ENCODE results near the gene FAM209B.
"Not testable (repeated sequence)": the region's sequence is repeated elsewhere in the genome, so short reads cannot be mapped to it uniquely, and the experiment has no call there.

FAM209B gene, protein sequence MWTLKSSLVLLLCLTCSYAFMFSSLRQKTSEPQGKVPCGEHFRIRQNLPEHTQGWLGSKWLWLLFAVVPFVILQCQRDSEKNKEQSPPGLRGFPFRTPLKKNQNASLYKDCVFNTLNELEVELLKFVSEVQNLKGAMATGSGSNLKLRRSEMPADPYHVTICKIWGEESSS

GRCh38 chr20:56532946-56533345 lies at the start of gene FAM209B:
Gene FAM209B (plus strand): TSS chr20:56533246. CDS start chr20:56533342, 96 bp downstream.
- DNase-seq = not testable (repeated sequence)

DNA sequence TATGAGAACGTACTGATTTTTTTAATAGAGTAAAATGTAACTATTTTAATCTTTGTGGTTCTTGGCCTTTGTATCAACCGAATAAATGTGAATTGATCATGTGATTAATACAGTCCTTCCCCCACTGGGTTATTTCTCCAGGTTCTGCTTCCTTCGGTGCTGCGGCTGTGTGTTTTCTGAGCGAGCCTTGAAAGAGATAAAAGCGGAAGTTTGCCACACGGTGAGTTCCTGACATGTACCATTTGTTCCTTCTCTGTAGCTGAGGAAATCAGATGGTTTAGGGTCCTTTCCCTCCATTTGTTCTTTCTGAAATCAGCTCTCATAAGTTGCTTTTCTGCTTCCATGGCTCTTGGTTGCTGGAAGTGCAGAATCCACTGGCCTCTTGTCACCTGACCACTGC lies 49.1 kb upstream of the FAM209B start:
- no peak for DNase-seq

- DNase-seq = no peak
These were observed 45.8 kb upstream of the FAM209B start for GRCh38 chr20:56487216-56487615.

DNA sequence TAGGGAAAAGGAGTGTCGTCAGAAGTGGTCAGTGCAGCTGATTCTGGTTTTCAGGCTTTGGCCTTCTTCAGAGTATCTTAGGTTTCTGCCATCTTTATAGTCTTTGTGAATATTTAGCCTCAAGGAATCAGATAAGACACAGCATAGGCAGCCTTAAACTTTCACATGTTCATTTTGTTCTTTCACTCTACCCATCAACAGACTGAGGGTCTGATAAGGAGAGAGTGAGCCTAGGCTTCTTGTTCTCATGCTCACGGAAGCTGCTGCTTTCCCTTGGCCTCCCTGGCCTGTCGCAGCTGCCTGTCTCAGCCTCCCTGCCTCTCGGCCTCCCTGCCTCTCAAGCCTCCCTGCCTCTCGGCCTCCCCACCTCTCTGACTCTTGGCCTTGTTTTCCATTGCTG lies 44.5 kb upstream of the FAM209B start:
- no peak for DNase-seq

GRCh38 chr20:56501116-56501515 lies 31.9 kb upstream of the FAM209B start:
- DNase-seq = no peak

GRCh38 chr20:56503916-56504315 lies 29.1 kb upstream of the FAM209B start:
- DNase-seq = no peak

- no peak for DNase-seq
These were observed 28.6 kb upstream of the FAM209B start for GRCh38 chr20:56504373-56505005.

DNA sequence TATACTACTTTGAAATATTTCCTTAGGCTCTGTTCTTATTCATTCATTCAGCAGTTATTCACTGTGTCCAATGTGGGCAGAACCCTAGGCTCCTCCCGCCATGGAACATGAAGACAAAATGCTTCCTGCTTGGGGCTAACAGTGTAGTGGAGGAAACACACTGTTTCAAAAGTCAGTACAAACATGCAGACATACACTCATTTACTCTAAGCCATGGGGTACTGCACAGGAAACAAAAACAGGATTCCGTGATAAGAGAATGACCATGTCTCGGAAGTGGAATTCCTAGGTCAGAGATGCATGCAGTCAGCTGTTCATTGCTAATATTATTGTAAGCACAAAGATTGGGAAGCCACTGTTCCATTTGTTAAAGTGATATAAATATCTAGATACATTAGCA lies 26.9 kb upstream of the FAM209B start:
- DNase-seq = no peak

GRCh38 chr20:56511926-56512325 lies 21.1 kb upstream of the FAM209B start:
- no peak for DNase-seq

DNA sequence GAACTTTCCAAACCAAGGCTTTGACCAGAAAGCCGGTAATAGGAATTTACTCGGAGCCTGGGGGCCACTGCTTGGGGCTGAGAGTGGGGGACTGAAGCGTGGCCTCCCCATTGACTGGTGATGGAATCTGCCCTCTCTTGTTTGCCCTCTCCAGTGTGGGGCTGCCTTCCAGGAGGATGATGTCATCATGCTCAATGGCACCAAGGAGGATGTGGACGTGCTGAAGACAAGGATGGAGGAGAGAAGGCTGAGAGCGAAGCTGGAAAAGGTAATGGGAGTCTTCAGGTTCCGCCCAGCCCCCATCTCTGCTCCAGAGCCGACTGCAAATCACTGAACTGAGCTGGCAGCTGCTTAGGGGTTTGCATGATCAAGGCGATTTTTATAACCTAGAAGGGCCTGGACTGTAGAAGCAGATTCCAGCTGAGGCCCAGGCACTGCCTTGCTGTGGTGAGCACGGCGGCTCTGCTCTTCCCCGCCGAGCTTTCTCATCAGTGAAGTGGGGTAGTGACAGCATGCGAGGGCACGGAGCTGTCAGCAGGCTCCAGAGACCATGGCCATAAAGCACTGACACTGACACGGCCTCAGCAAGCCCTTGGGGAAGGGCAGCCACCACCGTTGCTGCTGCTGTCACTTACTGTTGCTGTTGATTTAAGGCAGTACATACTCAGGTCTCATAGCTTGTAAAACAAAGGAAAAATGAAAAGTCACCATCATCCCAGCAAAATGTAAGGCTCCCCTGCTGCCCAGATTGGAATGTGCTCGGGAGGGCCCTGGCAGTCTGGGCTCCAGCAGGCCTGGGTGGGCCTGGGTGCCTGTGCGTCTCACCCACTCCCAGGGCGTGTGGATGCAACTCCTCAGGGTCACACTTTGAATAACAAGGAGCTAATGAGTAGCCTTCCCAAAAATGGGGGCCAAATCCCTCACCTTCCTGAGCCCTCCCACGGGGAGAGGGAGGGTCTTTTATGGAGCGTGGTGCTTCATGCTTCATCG lies 19.6 kb upstream of the FAM209B start:
- DNase-seq = no peak

DNA sequence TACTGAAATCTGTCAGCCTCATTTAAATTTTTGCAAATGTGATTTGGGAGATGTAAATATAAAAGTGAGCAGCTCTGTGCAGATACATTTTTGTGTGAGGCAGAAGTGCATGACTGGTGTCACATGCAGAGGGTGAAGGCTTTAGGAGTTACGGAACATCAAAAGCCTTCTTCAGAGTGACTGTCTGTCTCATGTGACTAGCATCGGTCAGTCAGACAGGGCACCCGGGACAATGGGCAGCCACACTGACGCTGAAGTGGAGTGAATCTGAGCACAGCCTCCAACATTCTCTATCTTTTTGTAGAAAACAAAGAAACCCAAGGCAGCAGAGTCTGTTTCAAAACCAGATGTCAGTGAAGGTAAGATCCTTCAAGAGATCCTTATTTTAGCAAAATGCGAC lies 16.4 kb upstream of the FAM209B start:
- DNase-seq = no peak

DNA sequence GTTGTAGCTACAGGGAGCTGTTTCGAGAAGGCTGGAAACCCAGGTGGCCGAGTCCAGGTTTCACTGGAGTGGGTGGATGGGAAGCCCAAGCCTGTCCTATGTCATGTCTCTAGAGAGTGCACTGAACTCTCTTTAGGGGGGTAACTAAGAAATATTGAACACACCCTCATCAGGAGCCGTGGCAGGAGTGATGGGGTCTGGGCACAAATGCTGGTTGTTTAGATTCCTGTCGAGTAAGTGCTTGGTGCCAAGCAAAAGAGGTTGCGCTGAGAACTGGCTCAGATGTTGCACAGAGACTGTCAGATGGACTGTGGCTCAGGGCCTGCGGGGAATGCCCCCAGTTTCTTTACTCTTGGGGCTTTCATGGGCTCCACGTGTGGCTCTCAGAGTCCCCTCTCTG lies 15.8 kb upstream of the FAM209B start:
- DNase-seq = no peak

DNA sequence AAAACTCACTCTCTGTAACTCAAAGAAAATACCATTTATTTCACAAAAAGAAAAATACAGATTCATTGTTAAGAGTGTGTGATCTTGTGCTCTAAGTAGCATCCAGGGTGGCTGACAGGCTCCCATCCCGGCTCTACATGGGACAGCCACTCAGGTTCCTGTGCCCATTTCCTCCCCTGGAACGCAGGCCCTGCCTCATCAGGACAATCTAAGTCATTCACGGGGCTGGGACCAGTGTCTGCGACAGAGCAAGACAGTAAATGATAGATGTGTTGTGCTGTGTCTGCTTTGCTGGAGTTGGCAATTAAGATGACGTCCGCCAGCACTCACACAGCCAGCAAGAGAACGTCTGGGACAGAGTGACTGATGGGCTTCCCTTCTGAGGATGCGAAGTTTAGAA lies 15.4 kb upstream of the FAM209B start:
- DNase-seq = no peak

GRCh38 chr20:56518126-56518525 lies 14.9 kb upstream of the FAM209B start:
- no peak for DNase-seq

GRCh38 chr20:56518721-56519398 lies 14.2 kb upstream of the FAM209B start:
- DNase-seq = no peak

DNA sequence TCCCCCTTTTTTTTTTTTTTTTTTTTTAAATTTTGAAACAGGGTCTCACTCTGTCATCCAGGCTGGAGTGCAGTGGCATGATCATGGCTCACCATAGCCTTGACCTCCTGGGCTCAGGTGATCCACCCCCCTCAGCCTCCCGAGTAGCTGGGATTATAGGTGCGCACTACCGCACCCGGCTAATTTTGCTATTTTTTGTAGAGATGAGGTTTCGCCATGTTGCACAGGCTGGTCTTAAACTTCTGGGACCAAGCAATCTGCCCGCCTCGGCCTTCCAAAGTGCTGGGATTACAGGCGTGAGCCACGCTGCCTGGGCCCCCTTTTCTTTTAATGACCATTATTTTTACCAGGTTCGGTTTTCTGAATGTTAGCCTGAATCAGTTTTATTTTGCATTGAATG lies 13.5 kb upstream of the FAM209B start:
- no peak for DNase-seq

DNA sequence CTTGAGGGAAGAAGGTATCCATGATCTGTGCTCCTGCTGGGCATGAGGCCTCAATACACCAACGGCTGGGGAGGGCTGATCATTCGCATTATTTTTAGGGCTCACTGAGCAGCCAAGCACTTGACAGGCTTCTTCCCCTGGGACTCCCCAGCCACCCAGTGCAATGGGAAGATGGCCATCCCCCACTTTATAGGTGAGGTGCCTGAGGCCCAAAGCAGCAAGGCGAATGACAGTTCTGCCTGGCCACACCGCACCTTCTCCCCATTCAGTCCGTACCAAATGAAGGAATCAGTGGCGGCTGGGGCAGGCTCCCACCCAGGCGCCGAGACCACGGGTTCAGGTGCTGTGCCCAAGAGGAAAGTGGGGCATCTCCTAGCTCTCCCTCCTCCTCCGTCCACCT lies 12.9 kb upstream of the FAM209B start:
- no peak for DNase-seq

GRCh38 chr20:56520746-56521354 lies 12.2 kb upstream of the FAM209B start:
- not testable (repeated sequence) for DNase-seq

- no peak for DNase-seq
These were observed 10.7 kb upstream of the FAM209B start for GRCh38 chr20:56522311-56522710.

GRCh38 chr20:56524444-56524843 lies 8.6 kb upstream of the FAM209B start, which contains the start of gene FAM209A:
Gene FAM209A (plus strand): TSS chr20:56524744. CDS start chr20:56524809, 65 bp downstream.
- not testable (repeated sequence) for DNase-seq

- DNase-seq = no peak
These were observed 5.5 kb upstream of the FAM209B start for GRCh38 chr20:56527521-56527920.

DNA sequence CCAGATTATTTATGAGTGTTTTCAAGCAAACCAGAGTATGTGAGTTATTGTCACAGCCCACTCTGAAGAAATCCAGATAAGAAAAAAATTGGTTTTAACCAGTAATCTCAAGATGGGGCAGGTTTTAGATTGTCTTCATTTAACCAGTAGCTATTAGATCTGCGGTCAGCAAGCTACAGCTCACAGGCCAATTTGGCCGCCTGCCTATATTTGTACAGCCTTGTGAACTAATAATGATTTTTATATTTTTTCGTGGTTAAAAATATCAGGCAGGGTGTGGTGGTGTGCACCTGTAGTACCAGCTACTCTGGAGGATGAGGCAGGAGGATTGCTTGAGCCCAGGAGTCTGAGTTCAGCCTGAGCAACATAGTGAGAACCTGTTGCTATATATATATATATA lies 5.0 kb downstream of the FAM209B start:
- DNase-seq = no peak

GRCh38 chr20:56540415-56540814 lies 7.4 kb downstream of the FAM209B start:
- DNase-seq = no peak

Measured in DMS79 treated with DMSO at 0.1 percent for 48 hours (cell line).